HG03469 (cell line): ENCODE results near the gene SLC12A1.
"Not testable (repeated sequence)": the region's sequence is repeated elsewhere in the genome, so short reads cannot be mapped to it uniquely, and the experiment has no call there.

Experiments used
- ATAC-seq: cut with Tn5 transposase; IDR thresholded peaks from one replicate; pipeline ENCODE4 v1.9.1; 2021; ENCODE audit warnings: mild to moderate bottlenecking, moderate library complexity, moderate number of reproducible peaks; ENCODE audit not compliant: unreplicated experiment

Gene SLC12A1

DNA sequence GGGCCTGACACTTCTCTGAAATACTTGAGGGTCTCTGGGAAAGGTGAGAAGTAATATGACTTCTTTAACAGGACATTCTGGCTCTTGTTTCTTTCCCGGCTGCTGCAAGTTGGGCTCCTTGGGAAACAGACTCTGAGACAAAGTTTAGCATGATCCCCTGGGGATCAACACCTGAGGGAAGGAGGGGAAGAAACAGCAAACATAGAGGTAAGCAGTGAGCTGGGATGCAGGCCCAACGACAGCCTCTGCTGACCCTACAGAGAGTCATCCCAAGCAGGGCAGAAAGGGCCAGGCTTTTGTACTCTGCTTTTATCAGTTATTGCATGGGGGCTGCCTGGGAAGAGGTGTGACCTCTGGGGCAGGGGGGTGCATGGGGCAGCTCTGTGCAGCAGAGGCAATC, 98.3 kb downstream of the SLC12A1 start:
- no peak for ATAC-seq

DNA sequence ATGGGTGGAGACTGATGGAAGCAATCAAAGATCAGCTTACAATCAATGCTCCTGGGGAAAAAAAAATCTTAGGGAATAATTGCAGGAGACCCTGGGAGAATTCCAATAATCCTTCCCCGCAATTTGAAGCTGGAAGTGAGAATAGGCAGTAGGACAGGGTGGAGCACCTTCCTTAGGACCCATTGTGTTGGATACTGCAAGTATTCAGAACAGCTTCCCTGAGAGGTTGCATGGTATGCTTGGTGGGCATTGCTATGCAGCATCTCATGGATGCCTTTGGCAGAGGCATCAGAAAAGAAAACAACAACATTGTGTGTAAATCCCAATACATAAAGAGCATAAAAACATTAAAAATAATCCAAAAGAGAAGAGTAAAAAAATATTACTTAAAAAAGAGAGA, 100.5 kb downstream of the SLC12A1 start:
- no peak for ATAC-seq

DNA sequence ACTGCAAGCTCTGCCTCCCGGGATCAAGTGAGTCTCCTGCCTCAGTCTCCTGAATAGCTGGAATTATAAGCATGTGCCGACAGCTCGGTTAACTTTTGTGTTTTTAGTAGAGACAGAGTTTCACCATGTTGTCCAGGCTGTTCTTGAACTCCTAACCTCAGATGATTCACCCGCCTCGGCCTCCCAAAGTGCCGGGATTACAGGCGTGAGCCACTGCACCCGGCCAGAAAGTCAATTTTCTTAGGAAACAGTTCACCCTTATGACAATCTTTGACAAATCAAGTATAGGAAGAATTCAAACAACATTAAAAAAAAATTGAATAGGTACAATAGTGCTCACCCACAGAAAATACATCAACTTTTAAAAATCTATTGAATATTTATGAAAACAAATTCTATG, 101.5 kb downstream of the SLC12A1 start:
- no peak for ATAC-seq

DNA sequence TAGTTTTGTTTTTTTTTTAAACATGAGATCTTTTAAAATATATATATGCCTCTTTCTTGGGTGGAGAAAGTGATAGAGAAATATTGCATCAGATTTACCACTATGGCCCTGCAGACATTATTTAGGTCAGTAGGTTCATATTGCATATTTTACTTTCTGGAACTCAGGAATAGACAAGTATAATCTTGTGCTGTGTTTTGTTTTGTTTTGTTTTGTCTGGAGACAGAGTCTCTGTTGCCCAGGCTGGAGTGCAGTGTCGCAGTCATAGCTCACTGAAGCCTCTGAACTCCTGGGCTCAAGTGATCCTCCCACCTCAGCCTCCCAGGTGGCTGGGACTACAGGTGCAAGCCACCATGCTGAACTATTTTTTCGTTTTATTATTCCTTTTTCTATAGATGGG, 103.6 kb downstream of the SLC12A1 start:
- ATAC-seq = no peak

DNA sequence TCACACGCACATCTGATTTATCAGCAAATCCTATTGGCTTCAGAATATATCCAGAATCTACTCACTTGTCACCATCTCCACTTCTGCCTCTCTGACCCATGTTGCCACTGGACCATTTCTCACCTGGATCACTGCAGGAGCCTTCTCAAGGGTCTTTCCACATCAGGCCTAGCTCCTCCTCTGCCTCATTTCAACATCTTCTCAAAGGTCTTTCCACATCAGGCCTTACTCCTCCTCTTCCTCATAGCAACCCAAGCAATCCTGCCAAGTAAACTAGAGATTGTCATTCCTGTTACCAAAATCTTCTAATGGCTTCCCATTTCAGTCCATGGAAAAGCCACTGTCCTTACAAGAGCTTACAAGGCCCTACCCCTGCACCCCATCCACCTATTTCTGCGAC, 107.1 kb downstream of the SLC12A1 start:
- no peak for ATAC-seq

DNA sequence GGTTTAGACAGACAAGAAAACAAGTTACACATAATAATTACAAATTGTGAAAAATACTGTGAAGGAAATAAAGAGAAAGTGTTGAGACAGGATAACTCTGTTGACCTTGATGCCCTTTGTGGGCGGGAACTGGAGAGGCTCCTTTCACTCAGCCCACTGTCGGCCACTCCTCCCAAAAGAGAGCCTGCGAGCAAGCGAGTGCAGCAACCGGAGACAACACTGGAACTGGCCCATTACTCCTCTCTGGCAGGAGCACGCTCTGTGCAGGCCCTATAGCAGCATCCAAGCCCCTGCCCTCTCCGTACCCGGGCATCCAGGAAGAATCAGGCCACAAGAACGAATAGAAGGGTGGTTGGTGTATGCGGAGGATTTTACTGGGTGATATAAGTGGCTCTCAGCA, 108.9 kb downstream of the SLC12A1 start:
- no peak for ATAC-seq

DNA sequence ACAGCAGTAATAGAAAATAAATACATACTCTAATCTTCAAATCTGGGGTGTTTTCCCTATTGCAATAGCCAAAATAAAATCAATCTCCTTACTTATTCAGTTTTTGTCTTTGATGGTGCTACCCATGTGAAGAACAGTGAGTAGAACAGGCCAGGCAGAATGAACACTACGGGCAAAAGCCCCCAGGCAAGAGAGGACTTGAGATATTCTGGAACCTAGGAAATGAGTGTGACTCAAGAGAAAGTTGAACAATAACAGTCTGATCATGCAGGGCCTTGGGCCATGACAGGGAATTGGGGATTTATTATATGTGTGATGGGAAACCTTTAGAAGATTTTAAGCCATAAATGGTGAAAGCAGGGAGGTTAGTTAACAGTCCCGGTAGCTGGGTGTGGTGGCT, 111.1 kb downstream of the SLC12A1 start:
- no peak for ATAC-seq

DNA sequence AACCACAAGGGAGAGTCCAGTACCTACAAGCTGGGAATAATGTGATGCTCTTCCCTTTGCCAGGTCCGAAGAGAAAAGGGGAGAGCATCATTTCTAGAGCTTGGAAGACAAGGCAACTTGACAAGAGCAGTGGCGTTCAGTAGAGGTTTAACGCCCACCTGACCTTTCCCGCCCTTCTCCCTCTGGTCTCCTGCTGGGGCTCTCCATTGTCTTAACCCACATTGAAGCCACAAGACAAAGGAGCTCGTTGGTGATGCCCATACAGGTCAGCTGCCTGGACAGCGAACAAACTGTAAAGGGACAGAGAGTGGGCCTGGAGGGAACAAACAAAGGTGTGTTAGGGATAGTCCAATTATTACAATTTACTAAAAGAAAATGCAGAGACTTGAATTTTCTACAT, 112.0 kb downstream of the SLC12A1 start:
- ATAC-seq = no peak

DNA sequence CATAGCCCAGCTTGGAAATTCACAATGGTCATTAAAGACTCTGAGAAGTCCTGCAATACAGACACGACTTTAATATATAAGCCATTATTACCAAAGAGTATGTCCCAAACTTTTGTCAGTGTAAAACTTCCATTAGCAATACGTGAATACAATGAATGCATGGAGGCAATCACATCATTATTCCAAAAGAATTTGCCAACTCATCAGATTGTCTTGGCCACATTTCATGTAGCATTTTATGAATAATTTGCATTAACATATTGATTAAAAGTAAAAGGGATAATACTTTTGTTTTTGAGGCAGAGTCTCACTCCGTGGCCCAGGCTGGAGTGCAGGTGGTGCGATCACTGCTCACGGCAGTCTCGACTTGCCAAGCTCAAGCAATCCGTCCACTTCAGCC, 117.2 kb downstream of the SLC12A1 start:
- ATAC-seq = no peak

DNA sequence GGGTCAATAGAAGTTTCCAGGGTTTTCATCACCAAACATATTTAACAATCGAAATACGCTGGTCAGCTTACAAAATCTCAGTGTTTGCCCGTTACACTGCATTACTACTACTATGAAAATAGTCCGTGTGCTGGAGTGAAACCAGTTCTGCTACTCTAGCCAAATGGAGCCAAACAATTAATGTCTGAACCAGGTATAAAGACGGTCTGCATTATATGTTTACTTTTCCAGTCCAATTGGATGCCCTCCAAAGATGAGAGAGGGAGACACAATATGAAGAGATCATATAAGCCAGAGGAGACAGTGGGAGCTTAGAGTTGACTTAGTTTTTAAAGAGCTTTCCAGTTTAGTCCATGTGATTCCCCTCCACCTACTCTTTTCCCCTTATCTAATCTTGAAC, 118.8 kb downstream of the SLC12A1 start:
- no peak for ATAC-seq

DNA sequence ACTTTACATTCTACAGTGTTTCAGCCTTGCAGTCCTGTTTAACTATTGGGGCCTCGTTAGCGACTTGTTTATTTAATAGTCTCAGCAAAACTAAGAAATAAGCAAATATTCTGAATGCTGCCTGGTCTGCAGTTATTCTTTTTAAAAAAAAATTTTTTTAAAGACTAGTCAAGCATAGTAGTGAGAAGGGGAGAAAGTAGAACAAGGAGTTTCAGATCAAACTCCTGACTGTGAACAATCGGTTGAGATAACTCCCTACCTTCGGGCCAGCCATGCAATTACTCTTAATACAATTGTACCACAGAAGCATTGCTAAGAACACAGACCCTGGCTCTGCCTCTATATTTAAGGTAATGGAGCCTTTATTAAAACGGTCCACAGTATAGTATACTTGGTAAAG, 119.3 kb downstream of the SLC12A1 start:
- peak; percentile 62 for ATAC-seq

DNA sequence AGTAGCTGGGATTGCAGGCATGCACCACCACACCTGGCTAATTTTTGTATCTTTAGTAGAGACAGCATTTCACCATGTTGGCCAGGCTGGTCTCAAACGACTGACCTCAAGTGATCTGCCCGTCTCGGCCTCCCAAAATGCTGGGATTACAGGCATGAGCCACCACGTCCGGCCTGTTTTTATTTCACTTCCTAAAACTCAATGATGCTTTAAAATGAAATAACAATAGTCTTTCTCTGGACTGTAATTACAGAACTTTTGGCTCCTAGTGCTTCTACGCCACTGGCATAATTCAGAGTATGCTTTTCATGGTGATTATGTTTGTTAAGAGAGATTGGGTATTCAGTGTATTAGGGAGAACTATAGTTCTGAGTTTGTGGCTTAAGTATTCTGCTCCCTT, 120.1 kb downstream of the SLC12A1 start:
- ATAC-seq = not testable (repeated sequence)

DNA sequence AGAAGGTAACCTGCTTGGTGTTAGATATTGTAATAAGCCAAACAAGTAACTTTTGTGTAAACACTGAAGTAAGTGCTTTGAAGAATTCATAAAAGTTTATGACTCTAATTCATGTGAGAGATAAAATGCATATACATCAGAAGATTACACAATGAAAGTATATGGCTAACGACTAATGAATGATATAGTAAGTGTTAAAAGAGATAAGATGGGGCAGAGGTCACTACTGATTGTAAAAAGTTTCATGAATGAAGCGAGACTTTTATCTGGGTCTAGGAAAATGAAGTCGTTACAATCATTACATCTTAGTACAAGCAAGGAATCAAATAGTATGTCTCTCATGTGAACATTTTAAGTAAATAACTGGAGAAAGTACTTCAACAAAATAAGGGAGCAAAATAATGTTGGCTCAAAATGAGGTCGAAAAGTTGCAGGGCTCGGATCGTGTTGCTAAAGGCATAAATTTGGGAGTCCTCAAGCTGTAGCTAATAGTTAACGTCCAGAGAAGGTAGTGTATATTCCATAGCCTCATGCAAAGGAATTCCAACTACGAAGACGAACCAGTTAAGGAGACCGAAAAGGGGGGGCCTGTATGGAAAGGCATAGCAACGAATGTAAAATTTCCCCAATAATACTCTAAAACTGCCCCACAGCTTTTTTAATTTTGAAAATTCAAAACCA, 124.1 kb downstream of the SLC12A1 start:
- ATAC-seq = no peak

DNA sequence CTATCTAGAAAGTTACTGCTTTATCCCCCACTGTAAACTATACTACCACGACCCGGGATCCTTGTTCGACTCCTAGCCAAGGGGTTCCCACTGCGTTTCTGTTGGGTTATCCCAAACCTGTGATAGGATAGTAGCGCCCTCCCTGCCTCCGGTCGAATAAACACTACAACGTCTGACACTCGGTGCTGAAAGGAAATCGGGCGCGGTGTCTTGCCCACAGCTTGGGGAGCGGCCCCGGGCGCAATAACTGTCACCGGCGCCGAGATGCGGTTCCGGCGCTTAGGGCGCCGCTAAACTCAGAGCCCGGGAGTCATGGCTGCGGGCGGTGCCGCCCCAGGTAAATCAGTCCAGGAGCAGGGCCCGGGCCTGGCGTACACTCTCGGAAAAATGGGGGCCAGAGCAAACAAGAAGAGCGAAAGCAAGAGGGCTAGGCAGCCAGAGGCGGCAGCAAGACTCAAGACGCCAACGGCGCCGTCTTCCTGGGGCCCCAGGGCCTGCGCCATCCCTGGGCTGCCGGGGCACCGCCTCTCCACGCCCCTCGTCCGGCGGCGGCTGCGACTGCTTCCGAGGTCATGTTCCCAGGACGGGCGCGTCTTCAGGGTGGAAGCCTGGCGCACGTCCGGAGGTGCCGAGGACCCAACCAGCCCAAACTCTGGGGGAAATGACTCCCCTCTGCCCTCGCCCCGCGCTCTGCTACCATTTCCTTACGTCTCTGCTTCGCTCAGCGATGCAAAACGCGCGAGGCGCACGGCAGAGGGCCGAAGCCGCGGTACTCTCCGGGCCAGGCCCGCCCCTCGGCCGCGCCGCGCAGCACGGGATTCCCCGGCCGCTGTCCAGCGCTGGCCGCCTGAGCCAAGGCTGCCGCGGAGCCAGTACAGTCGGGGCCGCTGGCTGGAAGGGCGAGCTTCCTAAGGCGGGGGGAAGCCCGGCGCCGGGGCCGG, 125.0 kb downstream of the SLC12A1 start, which contains the start of gene DUT:
DUT (plus strand) TSS at position 575 of the 941 bp plus-strand sequence; CDS start at position 662, 87 bp downstream.
- ATAC-seq = peak; percentile 79

DNA sequence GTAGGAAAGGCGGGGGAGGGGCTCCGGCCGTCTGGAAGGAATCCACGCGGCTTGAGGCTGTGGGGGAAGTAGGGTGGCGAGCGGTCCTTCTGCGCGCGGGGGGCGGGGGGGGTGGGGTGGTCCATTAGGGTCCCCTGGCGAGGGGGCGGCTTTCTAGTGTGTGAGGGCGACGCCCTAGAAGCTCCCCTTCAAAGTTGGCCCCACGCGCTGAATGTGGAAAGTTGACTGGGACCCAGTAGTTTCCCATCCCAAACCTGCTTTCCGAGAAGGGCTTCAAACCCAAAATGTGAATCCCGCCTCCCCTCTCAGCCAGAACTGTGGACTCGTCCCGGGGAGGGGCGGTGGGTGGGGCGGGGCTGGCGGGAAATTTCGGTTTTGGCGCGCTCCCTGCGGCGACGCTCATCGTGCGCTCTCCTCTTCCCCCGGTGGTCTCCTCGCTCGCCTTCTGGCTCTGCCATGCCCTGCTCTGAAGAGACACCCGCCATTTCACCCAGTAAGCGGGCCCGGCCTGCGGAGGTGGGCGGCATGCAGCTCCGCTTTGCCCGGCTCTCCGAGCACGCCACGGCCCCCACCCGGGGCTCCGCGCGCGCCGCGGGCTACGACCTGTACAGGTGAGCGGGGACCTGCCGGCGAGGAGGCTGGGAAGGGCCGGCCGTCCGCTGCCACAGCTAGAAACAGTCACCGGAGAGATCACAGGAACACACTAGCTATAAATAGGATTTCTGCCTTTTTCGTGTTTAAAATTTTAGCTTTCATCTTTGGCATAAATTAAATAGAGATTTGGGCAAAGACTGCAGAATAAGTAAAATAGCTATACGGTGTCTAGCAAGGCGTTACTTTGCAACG, 125.9 kb downstream of the SLC12A1 start:
- ATAC-seq = peak; percentile 22

DNA sequence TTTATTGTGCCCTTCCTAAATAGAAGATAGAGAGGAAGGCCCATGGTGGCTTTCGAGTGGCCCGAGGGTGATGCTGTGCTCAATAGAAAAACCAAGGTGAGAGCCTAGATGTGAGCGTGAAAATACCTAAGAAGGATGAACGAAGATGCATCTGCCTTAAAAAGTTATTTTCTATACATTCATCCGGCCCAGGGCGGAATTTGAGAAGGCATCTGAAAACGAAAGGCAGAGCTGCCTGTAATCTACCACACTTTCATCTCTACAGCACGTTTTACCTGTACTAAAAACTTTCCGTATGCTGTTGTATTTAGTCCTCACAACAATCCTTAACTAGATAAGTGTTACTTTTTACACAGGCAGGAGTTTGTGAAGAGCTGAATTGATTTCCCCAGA, 126.5 kb downstream of the SLC12A1 start:
- no peak for ATAC-seq

DNA sequence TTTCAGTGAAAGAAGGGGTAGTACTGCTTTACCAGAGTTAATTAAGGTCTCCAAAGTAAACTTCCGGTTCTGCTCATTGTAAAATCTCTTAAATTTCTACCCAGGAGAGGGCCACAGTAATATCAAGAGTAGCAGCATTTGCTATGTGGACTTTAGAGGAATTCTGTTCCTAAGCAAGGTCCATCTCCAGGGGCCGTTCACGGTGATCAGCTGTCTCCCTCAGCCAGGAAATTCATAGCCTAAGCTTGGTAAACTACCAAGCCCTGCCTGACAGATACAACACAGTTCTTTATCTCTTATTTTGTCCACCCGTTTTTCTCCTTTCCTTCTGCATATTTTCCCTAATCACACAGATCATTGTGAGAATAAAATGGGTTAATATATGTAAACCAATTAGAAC, 127.4 kb downstream of the SLC12A1 start:
- no peak for ATAC-seq

DNA sequence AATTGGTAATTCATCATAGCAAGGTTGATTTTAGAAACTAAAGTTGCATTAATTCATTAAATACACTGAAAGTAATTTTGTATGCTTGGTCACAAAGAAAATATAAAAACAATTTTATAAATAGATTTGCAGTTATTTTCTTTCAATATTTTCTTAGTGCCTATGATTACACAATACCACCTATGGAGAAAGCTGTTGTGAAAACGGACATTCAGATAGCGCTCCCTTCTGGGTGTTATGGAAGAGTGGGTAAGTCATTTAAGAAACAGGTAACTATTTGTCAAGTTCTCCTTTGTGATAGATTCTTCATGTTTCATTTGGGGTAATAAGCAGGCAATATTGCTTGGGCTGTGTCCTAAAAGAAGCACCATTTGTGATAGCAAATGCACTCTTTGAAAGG, 128.2 kb downstream of the SLC12A1 start:
- no peak for ATAC-seq

DNA sequence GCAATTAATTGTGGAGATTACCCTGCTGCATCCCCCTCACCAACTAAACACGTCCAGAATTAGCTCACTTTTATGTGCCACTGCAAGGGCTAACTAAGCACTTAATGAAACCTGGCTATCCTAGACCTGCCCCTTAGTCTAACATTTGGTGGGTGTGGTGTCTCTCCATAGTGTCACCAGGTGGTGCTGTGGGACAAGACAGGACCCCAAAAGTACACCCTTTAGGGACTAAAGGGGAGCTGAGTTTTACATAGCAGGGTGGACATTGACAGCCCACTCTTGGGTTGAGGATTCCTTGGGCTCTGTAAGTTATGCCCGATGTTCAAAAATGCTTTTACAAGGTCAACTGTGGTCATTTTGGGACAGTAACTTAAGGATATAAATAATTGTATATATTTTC, 130.8 kb downstream of the SLC12A1 start:
- ATAC-seq = no peak

DNA sequence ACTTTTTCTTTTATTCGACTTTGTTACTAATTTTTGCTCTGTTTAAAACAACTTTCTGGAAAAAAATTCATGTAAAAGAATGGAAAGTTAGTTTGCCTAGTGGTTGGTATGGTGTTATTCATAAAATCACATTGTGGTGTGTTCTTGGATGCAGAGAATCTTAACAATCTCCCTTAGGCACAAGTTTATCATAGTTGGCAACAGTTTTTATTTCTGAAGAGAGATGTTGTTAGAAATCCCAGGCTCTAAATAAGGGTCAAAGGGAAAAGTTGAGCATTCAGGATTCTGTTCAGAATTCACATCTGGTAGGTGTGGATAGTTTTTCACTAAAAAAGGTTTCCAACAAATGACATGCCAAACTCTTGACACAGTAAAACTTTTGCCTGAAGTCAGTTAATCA, 131.5 kb downstream of the SLC12A1 start:
- ATAC-seq = no peak

DNA sequence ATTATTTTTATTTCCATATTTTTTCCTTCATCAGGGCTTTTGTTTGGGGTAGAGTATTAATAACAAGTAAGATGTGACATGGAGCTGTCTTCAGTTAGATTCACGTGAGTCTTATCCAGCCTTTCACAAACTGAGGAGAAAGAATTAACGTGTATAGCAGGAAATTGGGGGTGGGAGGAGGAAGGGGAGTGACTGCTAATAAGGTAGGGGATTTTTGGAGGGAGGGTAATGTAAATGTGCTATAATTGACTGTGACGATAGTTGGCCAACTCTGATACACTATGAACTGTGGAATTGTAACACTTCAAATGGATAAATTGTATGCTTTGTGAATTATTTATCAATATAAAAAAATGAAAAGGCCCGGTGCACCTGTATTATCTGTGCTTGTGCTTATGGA, 134.0 kb downstream of the SLC12A1 start:
- no peak for ATAC-seq
